Activated T-cell treated with anti-CD3 and anti-CD28 coated beads, Interleukin-2, amount 50 U/mL, for 4 hours (primary cell): ENCODE results near the gene PTPRA. TPM values are rescaled to one million over a fixed set of nuclear protein-coding genes. Genes with fewer than 3 reads are reported as not detected.
A peak's percentile ranks its signal among the peaks of the same experiment; 100 is the strongest.
"Not testable (repeated sequence)": the region's sequence is repeated elsewhere in the genome, so short reads cannot be mapped to it uniquely, and the experiment has no call there.

ENCODE experiments used
- ATAC-seq, 2 donors: fragments of 200-7000 bp; cut with Tn5 transposase; one replicate each; pipeline ENCODE4 v1.10.0; 2021
- DNase-seq: peaks from one replicate; pipeline ENCODE4 v3.0.0-alpha.2; 2020
- H3K27me3 Mint-ChIP-seq: one replicate; pipeline ENCODE4 v1.8.0; 2021; ENCODE audit warnings: low read depth, mixed read lengths
- H3K36me3 Mint-ChIP-seq: one replicate; pipeline ENCODE4 v1.8.0; 2022; ENCODE audit warnings: mixed read lengths; ENCODE audit not compliant: insufficient read depth
- H3K4me1 Mint-ChIP-seq: one replicate; pipeline ENCODE4 v1.8.0; 2021; ENCODE audit warnings: low read depth, mixed read lengths
- H3K4me3 Mint-ChIP-seq: one replicate; pipeline ENCODE4 v1.8.0; 2021; ENCODE audit warnings: mild to moderate bottlenecking, moderate library complexity, mixed read lengths
- H3K9me3 Mint-ChIP-seq: one replicate; pipeline ENCODE4 v1.8.0; 2021; ENCODE audit warnings: mixed read lengths
- total RNA-seq, 3 donors: library from RNA; stranded (reverse); gene quantifications; one replicate each; pipeline ENCODE4 v1.2.1, GENCODE V29; 2021

Gene PTPRA
- total RNA-seq, 3 donors from 2014 or later = 28.2 to 34.5 (median 32.3) TPM

- no peak overlapping the region for H3K4me3 Mint-ChIP-seq
- no peaks in the 10 kb centered on the region for H3K9me3 Mint-ChIP-seq
- H3K27me3 Mint-ChIP-seq = no peaks in the 10 kb centered on the region
- peaks cover 9% of the 10 kb centered on the region for H3K36me3 Mint-ChIP-seq
- no peak for ATAC-seq
- DNase-seq = no peak
- H3K4me1 Mint-ChIP-seq = peaks cover 59% of the 10 kb centered on the region
Observed at GRCh38 chr20:2889797-2890196, 16.5 kb downstream of the PTPRA start.

- Mint-ChIP-seq H3K9me3 (no peaks in the 10 kb centered on the region), H3K27me3 (no peaks in the 10 kb centered on the region), H3K4me1 (peaks cover 50% of the 10 kb centered on the region), H3K4me3 (no peak overlapping the region), H3K36me3 (peaks cover 11% of the 10 kb centered on the region)
- no peak for ATAC-seq
- no peak for DNase-seq
Observed at GRCh38 chr20:2890742-2891141, 17.5 kb downstream of the PTPRA start.

GRCh38 chr20:2891343-2891742 lies 18.1 kb downstream of the PTPRA start:
- Mint-ChIP-seq H3K4me1 (peaks cover 46% of the 10 kb centered on the region), H3K9me3 (no peaks in the 10 kb centered on the region), H3K36me3 (peaks cover 11% of the 10 kb centered on the region), H3K27me3 (no peaks in the 10 kb centered on the region), H3K4me3 (no peak overlapping the region)
- no peak for DNase-seq
- ATAC-seq = no peak

GRCh38 chr20:2892376-2892775 lies 19.1 kb downstream of the PTPRA start:
- H3K9me3 Mint-ChIP-seq = no peaks in the 10 kb centered on the region
- H3K36me3 Mint-ChIP-seq = peaks cover 18% of the 10 kb centered on the region
- DNase-seq (no peak), ATAC-seq (no peak)
- no peaks in the 10 kb centered on the region for H3K27me3 Mint-ChIP-seq
- H3K4me3 Mint-ChIP-seq = no peak overlapping the region
- H3K4me1 Mint-ChIP-seq = peaks cover 48% of the 10 kb centered on the region

- DNase-seq (no peak), ATAC-seq (no peak)
- H3K4me1 Mint-ChIP-seq = peaks cover 40% of the 10 kb centered on the region
- H3K9me3 Mint-ChIP-seq = no peaks in the 10 kb centered on the region
- no peaks in the 10 kb centered on the region for H3K27me3 Mint-ChIP-seq
- H3K36me3 Mint-ChIP-seq = peaks cover 18% of the 10 kb centered on the region
- no peak overlapping the region for H3K4me3 Mint-ChIP-seq
Observed at GRCh38 chr20:2894221-2894620, 20.9 kb downstream of the PTPRA start.

- Mint-ChIP-seq H3K36me3 (peaks cover 18% of the 10 kb centered on the region), H3K4me1 (peaks cover 40% of the 10 kb centered on the region)
- H3K27me3 Mint-ChIP-seq, H3K9me3 Mint-ChIP-seq, ATAC-seq, H3K4me3 Mint-ChIP-seq, DNase-seq: not testable (repeated sequence)
Observed at GRCh38 chr20:2895154-2895553, 21.9 kb downstream of the PTPRA start.

- no peak overlapping the region for H3K4me3 Mint-ChIP-seq
- H3K4me1 Mint-ChIP-seq = peaks cover 35% of the 10 kb centered on the region
- peaks cover 15% of the 10 kb centered on the region for H3K36me3 Mint-ChIP-seq
- H3K9me3 Mint-ChIP-seq = no peaks in the 10 kb centered on the region
- no peak for DNase-seq
- H3K27me3 Mint-ChIP-seq = no peaks in the 10 kb centered on the region
- peak; percentile 53 to 69 for ATAC-seq
Observed at GRCh38 chr20:2899243-2899642, 26.0 kb downstream of the PTPRA start.

GRCh38 chr20:2900845-2901592 lies 27.7 kb downstream of the PTPRA start:
- peak overlapping the region; percentile 4 for H3K4me3 Mint-ChIP-seq
- H3K4me1 Mint-ChIP-seq = peaks cover 37% of the 10 kb centered on the region
- H3K27me3 Mint-ChIP-seq = no peaks in the 10 kb centered on the region
- H3K9me3 Mint-ChIP-seq = no peaks in the 10 kb centered on the region
- DNase-seq (no peak), ATAC-seq (no peak)
- peaks cover 8% of the 10 kb centered on the region for H3K36me3 Mint-ChIP-seq

GRCh38 chr20:2902291-2902690 lies 29.0 kb downstream of the PTPRA start:
- DNase-seq = no peak
- Mint-ChIP-seq H3K36me3 (peaks cover 2% of the 10 kb centered on the region), H3K4me1 (peaks cover 31% of the 10 kb centered on the region), H3K9me3 (no peaks in the 10 kb centered on the region), H3K4me3 (no peak overlapping the region), H3K27me3 (no peaks in the 10 kb centered on the region)
- no peak for ATAC-seq

GRCh38 chr20:2902818-2903217 lies 29.5 kb downstream of the PTPRA start:
- Mint-ChIP-seq H3K4me1 (peaks cover 29% of the 10 kb centered on the region), H3K36me3 (peaks cover 2% of the 10 kb centered on the region), H3K4me3 (no peak overlapping the region), H3K27me3 (no peaks in the 10 kb centered on the region), H3K9me3 (no peaks in the 10 kb centered on the region)
- DNase-seq (no peak), ATAC-seq (no peak)

- Mint-ChIP-seq H3K36me3 (peaks cover 2% of the 10 kb centered on the region), H3K4me1 (peaks cover 29% of the 10 kb centered on the region), H3K9me3 (no peaks in the 10 kb centered on the region), H3K27me3 (no peaks in the 10 kb centered on the region), H3K4me3 (no peak overlapping the region)
- no peak for DNase-seq
- ATAC-seq = no peak
Observed at GRCh38 chr20:2903686-2904085, 30.4 kb downstream of the PTPRA start.

- peaks cover 2% of the 10 kb centered on the region for H3K36me3 Mint-ChIP-seq
- DNase-seq = no peak
- peaks cover 8% of the 10 kb centered on the region for H3K4me1 Mint-ChIP-seq
- H3K27me3 Mint-ChIP-seq = no peaks in the 10 kb centered on the region
- no peaks in the 10 kb centered on the region for H3K9me3 Mint-ChIP-seq
- ATAC-seq = no peak
- H3K4me3 Mint-ChIP-seq = no peak overlapping the region
Observed at GRCh38 chr20:2907519-2907918, 34.2 kb downstream of the PTPRA start.

GRCh38 chr20:2909953-2910352 lies 36.7 kb downstream of the PTPRA start:
- no peak for DNase-seq
- H3K9me3 Mint-ChIP-seq = no peaks in the 10 kb centered on the region
- H3K27me3 Mint-ChIP-seq = no peaks in the 10 kb centered on the region
- peaks cover 2% of the 10 kb centered on the region for H3K36me3 Mint-ChIP-seq
- H3K4me1 Mint-ChIP-seq = peaks cover 8% of the 10 kb centered on the region
- ATAC-seq = no peak
- no peak overlapping the region for H3K4me3 Mint-ChIP-seq

GRCh38 chr20:2911200-2911599 lies 37.9 kb downstream of the PTPRA start:
- DNase-seq (no peak), ATAC-seq (peak; percentile 93 to 97)
- no peaks in the 10 kb centered on the region for H3K9me3 Mint-ChIP-seq
- peaks cover 6% of the 10 kb centered on the region for H3K4me1 Mint-ChIP-seq
- no peak overlapping the region for H3K4me3 Mint-ChIP-seq
- no peaks in the 10 kb centered on the region for H3K27me3 Mint-ChIP-seq
- H3K36me3 Mint-ChIP-seq = peaks cover 7% of the 10 kb centered on the region

- DNase-seq (no peak), ATAC-seq (no peak)
- Mint-ChIP-seq H3K4me1 (peaks cover 13% of the 10 kb centered on the region), H3K4me3 (no peak overlapping the region), H3K27me3 (no peaks in the 10 kb centered on the region), H3K9me3 (no peaks in the 10 kb centered on the region), H3K36me3 (peaks cover 11% of the 10 kb centered on the region)
Observed at GRCh38 chr20:2914160-2914559, 40.9 kb downstream of the PTPRA start.
